MM.1S (cell line): Measurements from ENCODE around the gene MRPL19.

Experiments used
- EZH2phosphoT487 ChIP-seq: fragments of 300-600 bp; sonication (generic); IDR thresholded peaks from 2 replicates; pipeline ENCODE4 v1.6.1; 2018; ENCODE audit warnings: antibody characterized with exemption, low read length
- TF ChIP-seq, protein P1 (sequence below): fragments of 300-600 bp; sonication (generic); IDR thresholded peaks from 2 replicates; pipeline ENCODE4 v1.5.1; 2016; ENCODE audit warnings: antibody characterized with exemption, low read length, mixed read lengths

DNA sequence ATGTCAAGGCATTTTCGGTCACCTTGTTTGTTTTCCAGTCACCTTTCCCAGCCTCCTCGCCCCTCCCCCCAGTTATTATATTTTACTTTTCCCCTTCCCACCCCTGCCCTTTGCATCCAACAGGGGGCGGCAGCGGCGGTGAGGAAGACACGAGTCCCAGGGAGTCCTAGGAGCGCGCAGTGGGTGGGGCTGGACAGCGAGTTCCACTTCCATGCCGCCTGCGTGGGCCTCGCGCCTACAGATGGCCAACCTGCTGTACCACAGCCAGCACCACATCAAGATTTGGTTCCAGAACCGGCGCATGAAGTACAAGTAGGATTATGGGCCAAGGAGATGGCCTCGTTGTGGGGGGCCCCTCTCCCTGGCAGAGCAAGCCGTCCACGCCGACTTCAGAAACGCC, 48.6 kb upstream of the MRPL19 start:
- TF ChIP-seq, protein P1, sequence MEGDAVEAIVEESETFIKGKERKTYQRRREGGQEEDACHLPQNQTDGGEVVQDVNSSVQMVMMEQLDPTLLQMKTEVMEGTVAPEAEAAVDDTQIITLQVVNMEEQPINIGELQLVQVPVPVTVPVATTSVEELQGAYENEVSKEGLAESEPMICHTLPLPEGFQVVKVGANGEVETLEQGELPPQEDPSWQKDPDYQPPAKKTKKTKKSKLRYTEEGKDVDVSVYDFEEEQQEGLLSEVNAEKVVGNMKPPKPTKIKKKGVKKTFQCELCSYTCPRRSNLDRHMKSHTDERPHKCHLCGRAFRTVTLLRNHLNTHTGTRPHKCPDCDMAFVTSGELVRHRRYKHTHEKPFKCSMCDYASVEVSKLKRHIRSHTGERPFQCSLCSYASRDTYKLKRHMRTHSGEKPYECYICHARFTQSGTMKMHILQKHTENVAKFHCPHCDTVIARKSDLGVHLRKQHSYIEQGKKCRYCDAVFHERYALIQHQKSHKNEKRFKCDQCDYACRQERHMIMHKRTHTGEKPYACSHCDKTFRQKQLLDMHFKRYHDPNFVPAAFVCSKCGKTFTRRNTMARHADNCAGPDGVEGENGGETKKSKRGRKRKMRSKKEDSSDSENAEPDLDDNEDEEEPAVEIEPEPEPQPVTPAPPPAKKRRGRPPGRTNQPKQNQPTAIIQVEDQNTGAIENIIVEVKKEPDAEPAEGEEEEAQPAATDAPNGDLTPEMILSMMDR = no peak
- no peak for TF ChIP-seq EZH2phosphoT487
